ENCODE results near the gene ENKUR. TPM values are rescaled to one million over a fixed set of nuclear protein-coding genes. Genes with fewer than 3 reads are reported as not detected.
A peak's percentile ranks its signal among the peaks of the same experiment; 100 is the strongest.

The ENKUR gene, protein sequence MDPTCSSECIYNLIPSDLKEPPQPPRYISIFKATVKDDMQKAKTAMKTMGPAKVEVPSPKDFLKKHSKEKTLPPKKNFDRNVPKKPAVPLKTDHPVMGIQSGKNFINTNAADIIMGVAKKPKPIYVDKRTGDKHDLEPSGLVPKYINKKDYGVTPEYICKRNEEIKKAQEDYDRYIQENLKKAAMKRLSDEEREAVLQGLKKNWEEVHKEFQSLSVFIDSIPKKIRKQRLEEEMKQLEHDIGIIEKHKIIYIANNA
- polyA plus RNA-seq (2011; rRNA removed) (0.06 TPM in 1 of 2 replicates, not detected in the other), polyA minus RNA-seq (2011; rRNA and poly(A)+ RNA removed) (not detected in 2 replicates)

GRCh38 chr10:25015828-25016375 is at the start of gene ENKUR:
Gene ENKUR, minus strand, starts transcription at chr10:25016158. Its CDS starts 222 bp downstream, at chr10:25015936.
- no peak for DNase-seq (ENCODE audit: low read depth)
- POLR2A ChIA-PET = interaction anchor here (0.6 kb wide), 1 partner anchor 55 kb away, joined by 3 read pairs; no protein-coding TSS in a partner anchor

DNA sequence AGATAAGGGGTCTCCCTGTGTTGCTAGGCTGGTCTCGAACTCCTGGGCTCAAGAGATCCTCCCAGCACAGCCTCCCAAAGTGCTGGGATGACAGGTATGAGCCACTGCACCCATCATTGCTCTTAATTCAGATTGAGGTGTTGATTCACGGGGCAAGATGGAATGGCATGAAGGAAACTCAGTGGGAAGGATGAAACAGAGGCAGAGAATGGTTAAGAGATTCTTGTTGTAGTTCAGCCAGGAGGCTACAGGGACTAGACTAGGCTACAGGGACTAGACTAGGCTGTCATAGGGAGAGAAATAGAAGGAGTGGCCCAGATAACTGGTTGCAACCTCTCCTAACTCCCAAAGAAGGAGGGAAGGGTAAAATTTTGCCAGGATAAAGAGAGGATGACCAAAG is 48.4 kb upstream of the ENKUR start:
- Histone ChIP-seq H3K36me3 (ENCODE audit: control insufficient read depth, insufficient read depth, low read length) (no peaks in the 10 kb centered on the region), H3K4me3 (ENCODE audit: low read depth, low read length) (no peak overlapping the region), H3K27me3 (ENCODE audit: control insufficient read depth, insufficient read depth, low read length) (no peaks in the 10 kb centered on the region)
- ChIA-PET CTCF (interaction anchor here (5.6 kb wide), 1 partner anchor 15 kb away, joined by 40 read pairs; no protein-coding TSS in a partner anchor), POLR2A (no interaction called here)
- TF ChIP-seq, protein P1, sequence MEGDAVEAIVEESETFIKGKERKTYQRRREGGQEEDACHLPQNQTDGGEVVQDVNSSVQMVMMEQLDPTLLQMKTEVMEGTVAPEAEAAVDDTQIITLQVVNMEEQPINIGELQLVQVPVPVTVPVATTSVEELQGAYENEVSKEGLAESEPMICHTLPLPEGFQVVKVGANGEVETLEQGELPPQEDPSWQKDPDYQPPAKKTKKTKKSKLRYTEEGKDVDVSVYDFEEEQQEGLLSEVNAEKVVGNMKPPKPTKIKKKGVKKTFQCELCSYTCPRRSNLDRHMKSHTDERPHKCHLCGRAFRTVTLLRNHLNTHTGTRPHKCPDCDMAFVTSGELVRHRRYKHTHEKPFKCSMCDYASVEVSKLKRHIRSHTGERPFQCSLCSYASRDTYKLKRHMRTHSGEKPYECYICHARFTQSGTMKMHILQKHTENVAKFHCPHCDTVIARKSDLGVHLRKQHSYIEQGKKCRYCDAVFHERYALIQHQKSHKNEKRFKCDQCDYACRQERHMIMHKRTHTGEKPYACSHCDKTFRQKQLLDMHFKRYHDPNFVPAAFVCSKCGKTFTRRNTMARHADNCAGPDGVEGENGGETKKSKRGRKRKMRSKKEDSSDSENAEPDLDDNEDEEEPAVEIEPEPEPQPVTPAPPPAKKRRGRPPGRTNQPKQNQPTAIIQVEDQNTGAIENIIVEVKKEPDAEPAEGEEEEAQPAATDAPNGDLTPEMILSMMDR (IDR thresholded peaks at IDR 0.05; ENCODE audit: insufficient read depth, low read depth, low read length) = no peak
- no peak for DNase-seq (ENCODE audit: low read depth)

More at GRCh38 chr10:25015828-25016375, at the start of gene ENKUR:
- TF ChIP-seq, protein P1 (IDR thresholded peaks at IDR 0.05; ENCODE audit: insufficient read depth, low read depth, low read length) = no peak
- Histone ChIP-seq H3K4me3 (ENCODE audit: low read depth, low read length) (peak within 1 kb of the TSS; percentile 55), H3K27me3 (ENCODE audit: control insufficient read depth, insufficient read depth, low read length) (no peaks in the 10 kb centered on the region), H3K36me3 (ENCODE audit: control insufficient read depth, insufficient read depth, low read length) (no peaks in the 10 kb centered on the region)
- CTCF ChIA-PET = interaction anchor here (0.9 to 1.3 kb wide), 4 partner anchors 11 to 398 kb away, joined by 3 to 4 read pairs (median 3); no protein-coding TSS in a partner anchor

DNA sequence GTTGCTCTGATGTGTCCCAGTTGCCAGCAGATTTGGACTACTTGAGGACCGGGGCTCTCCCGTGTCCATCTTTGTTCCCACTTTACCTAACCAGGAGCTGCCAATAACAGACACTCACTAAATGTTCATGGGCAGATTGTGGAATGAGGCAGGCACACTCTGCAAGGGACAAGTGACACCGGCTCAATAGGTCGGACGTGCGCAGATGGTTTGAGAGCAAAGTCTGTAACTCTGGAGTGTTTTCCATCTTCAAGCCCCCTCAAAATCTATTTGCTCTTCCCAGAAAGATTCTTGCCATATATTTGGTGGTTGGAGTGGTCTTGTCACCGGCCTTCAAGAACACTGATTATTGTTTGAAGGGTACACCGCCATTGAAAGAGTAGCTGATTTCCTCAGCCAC is 47.7 kb upstream of the ENKUR start:
- CTCF ChIA-PET = interaction anchor here (1.2 kb wide), 1 partner anchor 18 kb away, joined by 3 read pairs; no protein-coding TSS in a partner anchor
- Histone ChIP-seq H3K27me3 (ENCODE audit: control insufficient read depth, insufficient read depth, low read length) (no peaks in the 10 kb centered on the region), H3K36me3 (ENCODE audit: control insufficient read depth, insufficient read depth, low read length) (no peaks in the 10 kb centered on the region), H3K4me3 (ENCODE audit: low read depth, low read length) (no peak overlapping the region)
- TF ChIP-seq, protein P1 (IDR thresholded peaks at IDR 0.05; ENCODE audit: insufficient read depth, low read depth, low read length) = no peak
- POLR2A ChIA-PET = no interaction called here
- no peak for DNase-seq (ENCODE audit: low read depth)

DNA sequence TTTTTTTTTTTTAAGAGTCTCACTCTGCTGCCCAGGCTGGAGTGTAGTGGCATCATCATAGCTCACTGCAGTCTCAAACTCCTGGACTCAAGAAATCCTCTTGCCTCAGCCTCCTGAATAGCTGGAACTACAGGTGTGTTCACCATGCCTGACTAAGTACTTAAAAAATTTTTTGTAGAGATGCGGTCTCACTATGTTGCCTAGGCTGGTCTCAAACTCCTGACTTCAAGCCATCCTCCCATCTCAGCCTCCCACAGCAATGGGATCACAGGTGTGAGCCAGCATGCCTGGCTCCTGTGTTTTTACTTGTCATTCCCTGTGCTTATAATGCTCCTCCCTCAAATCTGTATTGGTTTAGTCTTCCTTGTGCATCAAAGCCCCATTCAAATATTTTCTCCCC is 47.2 kb upstream of the ENKUR start:
- TF ChIP-seq, protein P1 (IDR thresholded peaks at IDR 0.05; ENCODE audit: insufficient read depth, low read depth, low read length) = no peak
- no peak overlapping the region for H3K4me3 ChIP-seq (ENCODE audit: low read depth, low read length)
- no peaks in the 10 kb centered on the region for H3K27me3 ChIP-seq (ENCODE audit: control insufficient read depth, insufficient read depth, low read length)
- no peaks in the 10 kb centered on the region for H3K36me3 ChIP-seq (ENCODE audit: control insufficient read depth, insufficient read depth, low read length)
- POLR2A ChIA-PET = no interaction called here
- CTCF ChIA-PET = interaction anchor here (1.2 kb wide), 1 partner anchor 18 kb away, joined by 3 read pairs; no protein-coding TSS in a partner anchor
- DNase-seq (ENCODE audit: low read depth) = no peak
